Ammon's horn (tissue), 1 donor: ENCODE data around the gene OR1E2.
"Not testable (repeated sequence)": the region's sequence is repeated elsewhere in the genome, so short reads cannot be mapped to it uniquely, and the experiment has no call there.

Source experiments
- DNase-seq: peaks from one replicate; pipeline ENCODE4 v3.0.0-alpha.2; 2016; ENCODE audit warnings: low spot score

OR1E2 gene

DNA sequence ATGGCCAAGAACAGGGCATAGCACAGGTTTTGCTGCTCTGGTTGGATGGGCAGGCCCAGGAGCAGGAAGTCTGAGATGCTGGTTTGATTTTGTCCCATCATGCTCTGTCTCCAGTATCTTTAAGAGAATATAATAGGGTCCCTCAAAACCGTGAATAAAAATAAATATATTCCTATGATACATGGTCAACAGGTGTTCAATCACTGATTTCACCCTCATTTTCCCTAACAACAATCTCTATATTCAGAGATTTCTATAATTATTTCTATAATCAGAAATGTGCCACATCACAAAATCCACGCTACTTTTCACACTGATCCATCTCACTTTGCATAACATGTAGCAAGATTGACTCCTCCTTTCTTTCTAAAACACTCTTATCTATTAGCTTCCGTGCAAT is at the start of gene OR1E2:
Gene OR1E2, minus strand, starts transcription at position 101 of the 400 bp plus-strand sequence. Its CDS starts 0 bp downstream, at position 101.
- DNase-seq, result no peak

DNA sequence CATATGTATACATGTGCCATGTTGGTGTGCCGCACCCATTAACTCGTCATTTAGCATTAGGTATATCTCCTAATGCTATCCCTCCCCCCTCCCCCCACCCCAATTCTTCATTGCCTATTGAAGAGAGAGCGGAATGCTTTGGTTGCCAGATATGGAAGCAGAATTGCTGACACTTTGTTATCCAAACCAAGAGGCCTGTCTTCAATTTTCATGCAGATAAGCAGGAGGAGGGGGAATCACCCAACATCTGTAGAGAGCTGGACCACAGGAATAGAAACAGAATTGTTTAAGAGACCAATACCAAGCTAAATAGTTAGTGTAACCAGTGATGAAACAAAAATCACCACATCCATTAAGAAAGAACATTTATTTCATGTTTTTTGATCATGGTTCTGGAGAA is 49.2 kb upstream of the OR1E2 start:
- no peak for DNase-seq

DNA sequence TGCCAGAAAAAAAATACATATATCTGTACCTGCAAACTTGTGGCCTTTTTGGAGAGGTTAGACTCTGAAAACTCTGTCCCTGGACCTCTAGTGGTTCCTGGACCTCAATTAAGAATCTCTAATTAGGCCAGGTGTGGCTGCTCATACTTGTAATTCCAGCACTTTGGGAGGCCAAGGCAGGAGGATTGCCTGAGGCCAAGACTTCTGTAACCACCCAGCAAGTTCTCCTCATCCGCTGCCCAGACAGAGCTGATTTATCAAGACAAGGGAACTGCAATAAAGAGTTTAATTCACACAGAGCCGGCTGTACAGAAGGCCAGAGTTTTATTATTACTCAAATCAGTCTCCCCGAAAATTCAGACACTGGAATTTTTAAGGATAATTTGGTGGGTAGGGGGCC is 46.3 kb upstream of the OR1E2 start:
- DNase-seq, result no peak

- DNase-seq, result peak; percentile 51
These were observed 42.4 kb upstream of the OR1E2 start, which contains the start of gene ASPA for GRCh38 chr17:3475812-3476610. ASPA (plus strand) TSS chr17:3475997; CDS start chr17:3476160, 163 bp downstream.

- DNase-seq, result peak; percentile 26
These were observed 41.6 kb upstream of the OR1E2 start for GRCh38 chr17:3475251-3475685.

DNA sequence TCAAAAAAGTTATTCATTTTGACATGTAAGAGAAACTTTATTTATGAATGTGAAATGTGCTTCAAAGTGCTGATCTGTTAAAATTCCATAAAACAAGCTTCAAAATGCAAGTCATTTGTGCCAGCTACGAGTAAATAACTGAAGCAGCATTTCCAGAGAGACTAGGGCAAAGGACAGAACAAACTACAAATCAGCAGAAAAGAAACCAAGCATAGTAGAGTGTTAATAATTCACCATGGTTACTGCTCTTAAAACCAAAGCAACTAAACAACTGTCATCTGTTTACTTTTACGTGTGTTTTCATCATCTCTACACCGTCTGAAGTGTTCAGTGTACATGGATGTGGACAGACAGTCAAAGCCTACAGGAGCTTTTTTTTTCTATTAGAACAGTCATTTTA is 40.6 kb upstream of the OR1E2 start:
- no peak for DNase-seq

- DNase-seq, result no peak
These were observed 38.5 kb upstream of the OR1E2 start for GRCh38 chr17:3472137-3472536.

DNA sequence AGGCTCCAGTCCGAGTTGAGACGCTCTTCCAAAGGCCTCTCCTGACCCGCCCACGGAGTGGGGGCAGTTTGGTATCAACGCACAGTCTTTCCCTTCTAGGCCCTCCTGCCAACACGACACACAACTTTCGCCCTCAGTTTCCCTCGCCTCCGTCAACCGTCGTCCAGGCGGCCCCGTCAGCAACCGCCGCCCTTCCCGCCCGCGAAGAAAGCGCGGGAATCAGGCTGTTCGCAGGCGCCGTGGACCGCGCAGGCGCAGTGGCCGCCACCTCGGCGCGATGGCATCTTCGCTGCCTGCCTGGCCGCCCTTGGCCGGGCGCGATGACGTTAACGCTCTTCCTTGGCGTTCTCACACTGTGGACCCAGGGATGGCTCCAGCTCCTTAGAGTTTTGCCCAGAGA is 38.0 kb upstream of the OR1E2 start, which contains the start of gene SPATA22:
Gene SPATA22, minus strand, starts transcription at position 221 of the 400 bp plus-strand sequence. CDS start 2,494 bp downstream, outside the sequence.
- DNase-seq, result no peak

DNA sequence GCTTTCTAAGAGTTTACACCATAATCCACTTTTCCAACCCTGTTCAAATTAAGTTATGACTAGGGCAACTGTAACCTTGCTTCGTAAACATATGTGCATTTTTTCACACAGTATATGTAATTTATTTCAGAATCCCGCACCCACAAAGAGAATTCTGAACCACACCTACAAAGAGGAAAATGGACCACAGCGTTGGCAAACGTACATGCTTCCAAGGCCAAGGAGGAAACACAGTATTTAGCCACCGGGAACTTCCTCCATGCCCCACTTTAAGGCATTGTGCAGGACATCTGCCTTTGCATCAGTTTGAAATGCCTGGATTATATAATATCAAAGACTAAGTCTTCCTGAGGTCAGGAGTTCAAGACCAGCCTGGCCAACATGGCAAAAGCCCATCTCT is 35.9 kb upstream of the OR1E2 start:
- no peak for DNase-seq

GRCh38 chr17:3466355-3466754 is 32.7 kb upstream of the OR1E2 start:
- DNase-seq, result not testable (repeated sequence)

- no peak for DNase-seq
These were observed 14.5 kb upstream of the OR1E2 start for GRCh38 chr17:3448059-3448665.

DNA sequence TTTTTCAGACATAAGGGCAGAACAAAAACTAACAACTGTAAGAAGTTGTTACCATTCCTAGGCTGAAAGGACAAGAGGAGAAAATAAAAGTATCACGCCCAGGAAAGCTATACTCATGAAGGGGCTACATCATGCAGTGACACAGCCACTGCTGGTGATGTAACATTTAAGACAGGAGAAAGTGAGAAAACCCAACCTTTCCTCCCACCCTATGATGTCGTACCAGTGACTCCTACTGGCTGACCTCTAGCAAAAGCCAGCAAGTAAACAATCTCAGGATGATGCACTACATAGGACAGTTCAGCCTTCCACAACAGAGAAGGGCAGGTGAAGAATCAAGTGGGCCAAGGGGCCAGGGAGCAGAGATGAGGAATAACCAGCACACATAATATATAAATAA is 14.0 kb upstream of the OR1E2 start:
- DNase-seq, result peak; percentile 21

DNA sequence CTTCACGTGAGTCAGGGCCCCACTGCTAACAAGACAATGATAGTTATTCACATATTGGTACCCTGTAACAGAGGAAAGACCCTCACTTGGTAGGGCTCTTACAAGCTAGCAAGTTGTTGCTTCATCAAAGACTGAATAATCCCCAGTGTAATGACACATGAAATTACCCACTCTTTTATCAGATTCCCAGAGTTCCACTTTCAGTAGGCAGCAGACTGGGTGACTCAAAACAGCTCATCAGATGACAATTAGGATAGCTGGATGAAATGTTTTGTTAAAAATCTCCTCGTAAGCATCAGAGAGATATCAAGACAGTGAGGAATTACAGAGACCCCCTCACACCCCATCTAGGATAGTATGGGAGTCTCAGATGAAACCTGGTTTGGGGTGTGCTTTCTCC is 6.8 kb upstream of the OR1E2 start:
- DNase-seq, result no peak

DNA sequence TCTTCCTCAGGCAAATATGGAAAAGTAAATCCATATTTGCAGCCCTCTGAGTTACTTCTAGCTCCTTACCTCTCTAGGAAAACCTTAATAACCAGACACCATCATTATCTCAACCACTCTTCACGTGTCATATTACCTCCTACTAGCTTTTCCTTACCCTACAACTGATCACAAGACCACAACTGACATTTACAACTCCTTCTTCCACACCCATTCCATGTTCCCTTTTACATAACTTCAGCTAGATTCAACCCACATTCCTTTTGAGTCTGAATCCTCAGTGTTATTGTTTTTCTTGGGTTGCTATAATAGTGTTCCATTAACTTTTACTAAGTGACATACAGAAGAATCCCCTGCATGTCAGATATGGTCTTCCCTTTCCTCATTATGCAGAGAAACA is 4.7 kb upstream of the OR1E2 start:
- DNase-seq, result no peak

- peak; percentile 50 for DNase-seq
These were observed 426 bp downstream of the OR1E2 start for GRCh38 chr17:3433215-3433614.

GRCh38 chr17:3418222-3418621 is 15.4 kb downstream of the OR1E2 start:
- no peak for DNase-seq

- no peak for DNase-seq
These were observed 18.0 kb downstream of the OR1E2 start for GRCh38 chr17:3415610-3416009.

GRCh38 chr17:3412216-3412615 is 21.4 kb downstream of the OR1E2 start:
- not testable (repeated sequence) for DNase-seq

GRCh38 chr17:3411070-3411469 is 22.6 kb downstream of the OR1E2 start, which contains the start of gene OR3A3:
OR3A3 (plus strand) TSS chr17:3411370.
- DNase-seq, result no peak

GRCh38 chr17:3403856-3404255 is 29.8 kb downstream of the OR1E2 start:
- DNase-seq, result not testable (repeated sequence)

- no peak for DNase-seq
These were observed 31.9 kb downstream of the OR1E2 start for GRCh38 chr17:3401786-3402185.

DNA sequence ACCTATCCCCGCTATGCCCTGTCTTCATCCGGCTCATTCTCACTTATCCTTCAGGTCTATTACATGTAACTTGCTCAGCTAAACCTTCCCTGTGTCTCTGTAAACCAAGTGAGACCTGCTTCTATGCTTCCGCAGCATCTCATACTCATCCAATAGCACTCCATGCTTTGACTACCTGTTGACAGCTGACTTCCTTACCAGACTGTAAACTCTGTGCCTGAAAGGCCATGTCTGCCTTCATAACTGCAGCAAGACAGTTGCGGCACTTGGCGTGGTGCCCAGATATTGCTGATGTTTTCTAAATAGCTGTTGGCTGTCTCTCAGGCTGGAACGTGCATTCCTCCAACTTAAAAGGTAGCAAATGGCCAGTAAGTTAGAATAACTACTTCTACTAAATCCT is 33.6 kb downstream of the OR1E2 start:
- DNase-seq, result no peak

DNA sequence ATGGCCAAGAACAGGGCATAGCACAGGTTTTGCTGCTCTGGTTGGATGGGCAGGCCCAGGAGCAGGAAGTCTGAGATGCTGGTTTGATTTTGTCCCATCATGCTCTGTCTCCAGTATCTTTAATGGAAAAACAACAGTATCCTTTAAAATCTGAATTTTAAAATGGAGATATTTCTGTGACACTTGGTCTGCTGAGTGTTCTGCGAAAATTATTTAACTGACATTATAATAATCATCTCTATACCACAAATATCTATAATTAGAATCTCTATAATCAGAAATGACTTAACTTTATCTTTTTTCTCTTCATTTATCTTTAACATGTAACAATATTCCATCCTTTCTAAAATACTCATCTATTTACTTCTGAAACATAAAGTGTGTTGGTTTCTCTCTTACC is 35.3 kb downstream of the OR1E2 start, which contains the start of gene OR1E1:
Gene OR1E1, minus strand, starts transcription at position 101 of the 400 bp plus-strand sequence. Its CDS starts 0 bp downstream, at position 101.
- DNase-seq, result no peak
